NCI-H1436 (cell line): ENCODE measurements around the gene PNMA8B.
"Not testable (repeated sequence)": the region's sequence is repeated elsewhere in the genome, so short reads cannot be mapped to it uniquely, and the experiment has no call there.

Experiments
- DNase-seq: peaks from one replicate; lab custom pipeline; 2025; lab: John Stamatoyannopoulos, UW

Gene PNMA8B

DNA sequence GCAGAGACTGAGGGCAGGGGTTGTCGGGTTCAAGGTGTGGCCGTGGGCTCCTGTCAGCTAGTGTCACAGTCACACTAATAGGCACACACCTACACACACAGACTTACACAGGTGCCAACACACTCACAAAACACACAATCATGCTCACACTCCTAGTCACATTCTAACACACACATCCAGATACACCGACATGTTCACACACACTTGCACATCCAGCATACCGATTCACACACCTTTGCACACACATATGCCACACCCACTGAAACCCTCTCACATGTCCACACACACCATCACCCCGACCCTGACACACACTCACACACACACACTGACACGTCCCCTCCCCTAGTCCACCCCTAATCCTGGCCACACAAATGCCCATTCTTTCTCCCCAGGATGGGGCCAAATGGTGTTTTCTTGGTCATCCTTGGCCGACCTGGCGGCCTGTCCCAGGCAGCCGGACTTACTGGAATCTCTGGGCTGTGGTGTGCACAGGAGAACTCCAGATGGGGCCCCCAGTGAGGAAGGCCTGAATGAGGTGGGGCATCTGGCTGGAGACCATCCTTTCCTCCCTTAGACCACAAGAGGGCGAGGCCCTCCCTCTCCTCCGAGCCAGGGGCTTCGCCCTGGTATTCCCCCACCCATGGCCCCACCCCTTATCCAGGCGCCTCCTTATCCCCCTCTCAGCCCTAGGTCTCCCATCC, 19.1 kb upstream of the PNMA8B start:
- no peak for DNase-seq

- DNase-seq, result peak; percentile 26
These were observed 18.0 kb upstream of the PNMA8B start for GRCh38 chr19:46513461-46514236.

DNA sequence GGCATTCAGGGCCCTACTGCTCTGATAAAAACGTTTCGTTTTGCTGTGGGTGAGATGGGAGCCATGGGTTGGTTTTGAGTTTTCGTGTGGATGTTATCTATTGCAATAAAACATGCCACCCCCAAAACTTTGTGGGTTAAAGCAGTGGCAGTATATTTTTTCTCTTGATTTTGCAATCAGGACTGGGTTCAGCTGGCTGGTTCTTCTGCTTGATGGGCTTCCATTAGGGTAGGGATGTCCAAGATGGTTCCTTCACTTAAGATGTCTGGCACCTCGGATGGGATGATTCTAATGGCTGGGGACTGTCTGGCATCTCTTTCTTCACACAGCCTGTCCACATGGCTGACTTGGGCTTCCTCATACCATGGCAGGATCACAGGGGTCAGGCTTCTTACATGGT, 15.6 kb upstream of the PNMA8B start:
- DNase-seq, result no peak

DNA sequence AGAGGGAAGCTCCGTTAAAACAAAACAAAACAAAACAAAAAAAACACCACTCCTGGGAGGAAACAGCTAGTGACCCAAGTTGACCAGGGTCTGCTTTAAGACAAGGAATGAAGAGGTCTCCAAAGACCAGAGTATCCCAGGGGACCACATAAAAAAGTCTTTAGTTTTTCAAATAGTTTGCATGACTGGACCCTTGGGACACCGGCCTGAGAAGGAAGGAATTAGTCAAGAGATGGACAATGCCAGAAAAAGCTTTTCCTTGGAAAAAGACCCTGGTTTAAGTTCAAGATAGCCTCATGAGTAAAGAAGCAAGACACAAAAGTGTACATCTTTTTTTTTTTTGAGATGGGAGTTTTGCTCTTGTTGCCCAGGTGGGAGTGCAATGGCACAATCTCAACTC, 12.5 kb upstream of the PNMA8B start:
- no peak for DNase-seq

DNA sequence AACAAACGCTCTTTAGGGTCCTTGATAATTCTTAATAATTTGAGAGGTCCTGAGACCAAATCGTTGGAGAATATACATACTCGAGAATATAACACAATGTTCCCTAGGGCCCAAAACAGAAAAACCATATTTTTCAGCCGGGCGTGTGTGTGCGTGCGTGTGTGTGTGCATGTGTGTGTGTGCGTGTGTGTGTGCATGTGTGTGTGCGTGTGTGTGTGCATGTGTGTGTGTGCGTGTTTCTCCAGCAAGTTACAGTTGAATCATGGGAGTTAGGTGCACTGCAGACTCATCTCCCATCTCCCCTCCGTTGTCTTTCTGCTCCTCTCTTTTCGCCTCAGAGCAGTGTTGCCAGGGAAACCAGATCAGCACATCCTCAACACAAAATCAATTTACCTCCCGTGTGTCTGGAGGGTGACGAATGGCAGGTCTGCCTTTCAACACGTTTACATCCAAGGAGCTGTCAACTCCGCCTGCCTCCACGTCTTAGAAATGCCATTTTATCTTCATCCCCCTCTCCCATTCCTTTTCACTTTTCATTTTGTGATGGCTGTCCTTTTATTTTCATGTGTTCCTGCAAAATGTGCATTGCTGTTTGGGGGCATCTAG, 8.3 kb upstream of the PNMA8B start:
- no peak for DNase-seq

- no peak for DNase-seq
These were observed 7.2 kb upstream of the PNMA8B start for GRCh38 chr19:46502891-46503290.

DNA sequence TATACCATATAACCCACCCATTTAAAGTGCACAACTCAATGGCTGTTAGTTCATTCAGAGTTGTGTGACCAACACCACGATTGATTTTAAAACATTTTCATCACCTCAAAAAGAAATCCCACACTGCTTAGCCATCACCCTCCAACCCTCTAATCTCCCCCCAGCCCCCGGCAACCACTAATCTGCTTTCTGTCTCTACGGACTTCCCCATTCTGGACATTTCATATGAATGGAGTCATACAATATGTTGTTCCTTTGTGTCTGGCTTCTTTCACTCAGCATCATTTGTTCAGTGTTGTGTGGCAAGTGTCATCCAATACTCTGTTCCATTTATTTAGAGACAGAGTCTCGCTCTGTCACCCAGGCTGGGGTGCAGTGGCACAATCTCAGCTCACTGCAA, 4.0 kb upstream of the PNMA8B start:
- no peak for DNase-seq

DNA sequence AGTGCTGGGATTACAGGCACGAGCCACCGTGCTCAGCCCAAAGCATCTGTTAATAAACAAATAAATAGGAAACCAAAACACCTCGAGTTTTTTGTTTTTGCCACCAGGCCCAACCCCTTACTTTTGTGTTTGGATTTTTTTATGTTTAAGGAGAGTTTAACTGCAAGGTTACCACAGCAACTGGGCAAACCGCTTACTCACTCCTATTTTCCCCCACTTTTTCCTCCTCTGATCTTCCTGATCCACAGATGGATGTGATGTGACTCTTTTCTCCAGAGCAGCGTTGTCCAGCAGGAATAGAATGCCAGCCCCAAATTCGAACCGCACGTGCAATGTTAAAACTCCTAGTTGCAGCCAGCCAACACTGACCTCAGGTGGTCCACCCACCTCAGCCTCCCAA, 2.1 kb upstream of the PNMA8B start:
- DNase-seq, result no peak

- not testable (repeated sequence) for DNase-seq
These were observed 1.2 kb upstream of the PNMA8B start for GRCh38 chr19:46496886-46497285.

DNA sequence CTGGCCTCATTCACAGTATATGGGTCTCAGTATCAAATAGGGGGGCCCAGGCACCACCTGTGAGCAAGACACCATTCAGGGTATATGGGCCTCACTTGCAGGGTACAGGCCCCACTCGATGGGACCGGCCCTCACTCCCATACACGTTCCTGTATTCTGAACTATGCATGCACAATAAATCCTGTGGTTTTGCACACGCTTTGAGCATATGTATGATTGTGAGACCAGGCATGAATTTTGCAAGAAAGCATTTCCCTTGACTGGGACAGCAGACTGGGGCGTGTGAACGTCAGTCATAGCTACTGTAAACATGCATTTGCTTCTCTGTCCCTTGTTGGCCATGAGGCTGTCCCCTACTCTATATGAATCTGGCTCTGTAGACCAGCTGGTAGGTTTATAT, 637 bp upstream of the PNMA8B start:
- DNase-seq, result no peak

DNA sequence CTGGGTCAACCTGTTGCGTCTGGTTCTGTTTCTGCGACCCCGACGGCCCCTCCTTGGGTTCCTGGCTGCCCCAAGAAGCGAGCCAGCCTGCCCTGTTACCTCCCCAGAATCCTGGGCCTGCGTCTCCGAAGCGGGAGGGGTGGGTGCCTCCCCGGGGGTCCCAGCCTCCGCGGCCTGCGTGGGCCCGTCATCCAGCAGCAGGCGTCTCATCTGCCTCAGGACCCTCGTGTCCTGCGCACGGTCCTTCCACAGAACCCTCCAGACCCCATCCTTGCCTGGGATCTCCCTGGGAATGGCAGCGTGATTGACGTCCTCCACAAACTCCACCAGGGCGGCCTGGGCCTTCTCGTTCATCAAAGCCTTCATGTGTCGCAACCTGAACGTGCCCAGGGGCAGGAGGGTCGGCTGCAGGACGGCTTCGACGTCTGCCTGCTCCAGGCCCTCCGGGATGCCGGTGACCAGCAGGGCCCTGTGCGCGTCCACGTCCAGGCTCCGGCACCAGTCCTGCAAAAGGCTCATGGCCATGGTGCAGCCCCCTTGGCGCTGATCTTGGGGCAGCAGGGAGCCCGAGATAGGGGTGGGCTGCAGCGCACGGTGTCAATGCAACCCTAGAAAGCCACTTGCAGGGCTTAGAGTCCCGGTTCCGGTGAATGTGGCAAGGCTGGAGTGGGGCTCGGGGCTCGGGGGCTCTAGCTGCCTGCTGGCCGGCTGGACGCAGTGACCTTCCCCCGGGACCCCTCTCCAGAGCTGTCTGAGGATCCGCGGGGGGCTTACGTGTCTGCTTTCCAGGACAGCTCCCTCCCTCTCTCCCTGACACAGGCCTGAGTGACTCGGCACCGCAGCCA, 504 bp downstream of the PNMA8B start:
- DNase-seq, result no peak

DNA sequence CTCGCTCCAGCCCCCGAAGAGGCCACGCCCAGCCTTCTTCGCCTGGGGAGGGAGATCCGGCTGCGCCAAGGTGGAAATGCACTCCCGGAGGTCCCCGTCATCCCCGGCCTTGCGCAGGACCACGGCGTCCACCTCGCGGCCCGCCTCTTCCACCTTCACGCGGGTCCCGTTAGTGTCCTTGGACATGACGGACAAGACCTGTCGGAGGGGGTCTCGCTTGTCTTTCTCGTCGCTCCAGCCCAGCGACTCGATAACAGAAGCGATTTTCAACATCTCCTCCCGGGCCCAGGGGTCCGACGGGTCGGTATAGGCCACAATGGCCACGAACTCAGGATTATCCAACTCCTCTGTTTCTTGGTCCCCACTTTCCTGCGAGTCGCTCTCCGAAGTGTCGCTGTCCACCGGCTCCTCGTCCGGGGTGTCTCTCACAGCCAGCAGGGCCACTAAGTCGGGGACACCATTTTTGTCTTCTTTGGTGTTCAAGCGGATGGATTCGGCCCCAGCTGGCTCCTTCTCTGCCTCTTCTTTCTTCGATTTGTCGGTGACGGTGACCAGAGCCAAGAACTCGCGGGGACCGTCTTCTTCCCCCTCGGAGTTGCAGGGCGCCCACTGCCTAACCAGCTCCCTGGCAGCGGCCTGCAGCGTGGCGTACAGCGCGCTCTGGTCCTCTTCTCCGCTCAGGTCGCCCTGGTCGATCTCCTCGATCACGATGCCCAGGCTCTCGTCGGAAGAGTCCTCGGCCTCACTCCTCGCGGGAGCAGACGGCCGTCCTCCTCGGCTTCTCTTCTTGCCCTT, 1.3 kb downstream of the PNMA8B start:
- DNase-seq, result no peak

GRCh38 chr19:46493236-46494145, 2.2 kb downstream of the PNMA8B start:
- no peak for DNase-seq

- no peak for DNase-seq
These were observed 2.8 kb downstream of the PNMA8B start for GRCh38 chr19:46492841-46493235.

DNA sequence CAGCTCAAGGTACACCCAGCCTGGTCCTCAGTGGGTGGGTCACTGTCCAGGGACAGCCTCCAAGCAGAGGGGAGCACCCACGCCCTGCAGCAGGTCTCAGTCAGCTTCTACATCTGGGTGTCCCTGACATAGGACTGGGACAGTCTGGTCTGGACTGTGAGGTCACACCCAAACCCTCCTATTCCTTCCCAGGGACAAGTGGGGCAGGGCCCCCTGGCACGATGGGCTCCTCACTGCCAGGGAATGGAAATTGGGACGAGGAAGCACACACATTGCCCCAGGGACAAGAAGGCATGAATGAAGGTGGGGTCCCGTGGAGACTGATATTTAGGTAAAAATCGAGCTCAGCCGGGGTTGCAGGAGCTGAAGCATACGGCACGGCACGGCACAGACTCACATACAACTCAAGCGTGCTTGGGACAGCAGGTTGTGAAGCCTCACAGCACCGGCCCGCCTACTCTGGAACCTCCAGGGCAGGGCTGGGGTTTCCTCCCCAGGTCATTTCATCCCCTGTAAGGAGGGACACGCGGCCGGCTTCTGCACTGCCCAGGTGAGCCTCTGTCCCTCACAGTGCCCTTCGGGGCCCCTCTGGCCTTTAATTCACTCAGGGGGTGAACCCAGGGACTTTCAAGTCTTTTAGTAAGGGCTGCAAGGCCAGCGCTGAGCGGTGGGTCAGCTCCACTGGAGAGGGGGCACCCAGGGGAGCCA, 3.5 kb downstream of the PNMA8B start:
- DNase-seq, result no peak

DNA sequence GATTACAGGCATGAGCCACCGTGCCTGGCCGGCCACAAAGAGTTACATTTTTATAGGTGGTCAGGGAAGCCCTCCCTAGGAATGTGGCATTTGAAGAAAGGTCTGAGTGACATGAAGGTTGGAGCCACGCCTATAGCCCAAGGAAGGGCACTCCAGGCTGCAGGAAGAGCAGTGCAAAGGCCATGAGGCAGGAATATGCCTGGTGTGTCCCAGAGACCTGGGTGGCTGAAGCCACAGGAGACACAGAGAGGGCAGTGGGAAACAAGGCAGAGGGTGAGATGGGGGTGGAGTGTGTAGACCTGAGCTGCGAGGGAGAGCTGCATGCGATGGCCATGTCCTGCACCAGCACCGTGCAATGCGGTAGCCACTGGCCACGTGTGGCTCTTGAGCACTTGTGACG, 4.9 kb downstream of the PNMA8B start:
- no peak for DNase-seq

DNA sequence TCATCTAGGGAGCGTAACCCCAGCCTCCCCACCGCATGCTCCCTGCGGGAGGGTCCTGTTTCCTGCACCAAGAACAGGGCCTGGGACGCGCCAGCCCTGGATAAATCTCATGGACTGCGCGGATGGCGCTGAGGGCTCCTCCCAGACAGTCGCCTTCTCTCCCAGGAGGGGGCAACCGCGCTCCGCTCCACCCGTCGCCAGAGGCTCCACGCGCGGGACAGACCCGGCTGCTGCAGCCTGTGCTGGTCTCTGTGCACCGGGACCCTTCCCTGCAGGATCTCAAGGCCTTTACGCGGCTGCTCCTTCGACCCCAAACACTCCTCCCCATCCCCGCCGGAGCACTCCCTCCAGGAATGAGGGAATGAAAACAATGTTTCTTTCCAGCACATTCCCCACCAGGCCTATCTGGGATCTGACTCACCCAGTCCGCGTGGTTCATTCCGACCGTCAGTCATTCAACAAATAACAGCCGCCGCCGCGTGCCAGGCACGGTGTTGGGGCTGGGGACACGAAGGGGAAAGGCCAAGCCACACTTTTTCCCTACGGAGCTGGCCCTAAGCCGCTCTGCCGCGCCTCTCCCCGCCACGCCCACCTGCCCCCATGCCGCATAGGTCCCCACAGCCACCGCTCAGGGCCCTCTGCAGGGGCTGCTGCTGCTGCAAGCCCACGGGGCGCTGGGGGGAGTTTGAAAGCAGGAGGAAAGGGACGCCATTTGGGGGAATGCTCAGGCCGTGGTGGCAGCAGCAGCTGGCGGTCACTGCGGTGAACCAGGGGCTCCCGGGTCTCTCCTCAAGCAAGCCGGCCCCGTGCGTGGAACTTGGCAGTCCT, 6.0 kb downstream of the PNMA8B start:
- DNase-seq, result no peak

- no peak for DNase-seq
These were observed 7.1 kb downstream of the PNMA8B start for GRCh38 chr19:46488551-46488950.
